Caco-2 (cell line): ENCODE data around the gene MSANTD2. TPM values are rescaled to one million over a fixed set of nuclear protein-coding genes. Genes with fewer than 3 reads are reported as not detected.

ENCODE experiments used
- BruUV-seq: library from RNA; stranded (reverse); fragments of 400-500 nt; replicated peaks from 2 replicates; lab custom pipeline; 2021; lab: Mats Ljungman, UMichigan
- CTCF ChIA-PET: fragments of 300-600 bp; sonication (Branson Sonifier 250); formaldehyde crosslinking; loops from one replicate; lab custom pipeline; 2022; ENCODE audit warnings: antibody characterized with exemption; lab: Charles Lee
- POLR2A ChIA-PET: fragments of 300-600 bp; sonication (Branson Sonifier 250); formaldehyde crosslinking; loops from one replicate; lab custom pipeline; 2022; ENCODE audit warnings: antibody characterized with exemption; lab: Charles Lee
- DNase-seq, 2 experiments: peaks; one replicate each; pipeline versions ENCODE4 v3.0.0 to v3.0.0-alpha.2; 2020 to 2022
- H3K27me3 ChIP-seq: replicated peaks from 2 replicates; pipeline ENCODE4 v1.6.0; 2011; ENCODE audit warnings: low read length; ENCODE audit not compliant: control insufficient read depth, insufficient read depth
- H3K36me3 ChIP-seq: 2 replicates; pipeline ENCODE4 v1.5.1; 2011; ENCODE audit warnings: low read length; ENCODE audit not compliant: control insufficient read depth, insufficient read depth
- H3K4me1 ChIP-seq: fragments of 250-450 bp; sonication (Bioruptor Pico); 2 replicates; pipeline ENCODE4 v1.5.1; 2020; ENCODE audit warnings: mild to moderate bottlenecking
- H3K4me3 ChIP-seq: 2 replicates; pipeline ENCODE4 v1.5.1; 2011; ENCODE audit warnings: low read depth, mild to moderate bottlenecking, control low read depth, low read length
- H3K9me3 ChIP-seq: fragments of 250-450 bp; sonication (Bioruptor Pico); 2 replicates; pipeline ENCODE4 v1.5.1; 2020; ENCODE audit warnings: mild to moderate bottlenecking, moderate library complexity
- H3K27ac Mint-ChIP-seq: one replicate; pipeline ENCODE4 v1.8.0; 2022; ENCODE audit warnings: mixed read lengths; ENCODE audit not compliant: unreplicated experiment
- H3K27me3 Mint-ChIP-seq: one replicate; pipeline ENCODE4 v1.8.0; 2022; ENCODE audit warnings: mixed read lengths; ENCODE audit not compliant: insufficient read depth, unreplicated experiment
- H3K36me3 Mint-ChIP-seq: one replicate; pipeline ENCODE4 v1.8.0; 2022; ENCODE audit warnings: mild to moderate bottlenecking, mixed read lengths; ENCODE audit not compliant: insufficient read depth, unreplicated experiment
- H3K4me1 Mint-ChIP-seq: one replicate; pipeline ENCODE4 v1.8.0; 2022; ENCODE audit warnings: low read depth, mixed read lengths; ENCODE audit not compliant: unreplicated experiment
- H3K4me3 Mint-ChIP-seq: one replicate; pipeline ENCODE4 v1.8.0; 2022; ENCODE audit warnings: mild to moderate bottlenecking, moderate library complexity, mixed read lengths; ENCODE audit not compliant: unreplicated experiment
- H3K9me3 Mint-ChIP-seq: one replicate; pipeline ENCODE4 v1.8.0; 2022; ENCODE audit warnings: mixed read lengths; ENCODE audit not compliant: unreplicated experiment
- CTCF ChIP-seq, 2 experiments: fragments of 200-600 bp in 1 of 2; IDR thresholded peaks; 1 replicate in 1 of 2; 2 replicates in 1 of 2; pipeline versions ENCODE4 v1.5.1 to v1.8.0; 2011 to 2022; ENCODE audit warnings: antibody characterized with exemption in 1 of 2, control low read depth in 1 of 2, inconsistent platforms in 1 of 2, low read depth in 1 of 2, low read length in 1 of 2, mild to moderate bottlenecking in 1 of 2, moderate library complexity in 1 of 2; ENCODE audit not compliant: insufficient read depth in 1 of 2, severe bottlenecking in 1 of 2, unreplicated experiment in 1 of 2
- intact Hi-C: fragments of 100-400 bp; cut with micrococcal nuclease; formaldehyde crosslinking; loops from one replicate; pipeline ENCODE4 v1.10.0; 2022; ENCODE audit not compliant: unreplicated experiment
- total RNA-seq: library from RNA; stranded (reverse); gene quantifications from 2 replicates; pipeline ENCODE4 v1.2.3, GENCODE V29; 2022

The MSANTD2 gene
- total RNA-seq, 1 experiment from 2014 or later = 28.3 TPM

GRCh38 chr11:124757320-124757719, 42.9 kb downstream of the MSANTD2 start:
- no peak for DNase-seq
- intact Hi-C loops = no loop called here
- Histone ChIP-seq H3K36me3 (no peaks in the 10 kb centered on the region), H3K9me3 (no peaks in the 10 kb centered on the region), H3K4me3 (no peak overlapping the region), H3K27me3 (no peaks in the 10 kb centered on the region), H3K4me1 (peaks cover 17% of the 10 kb centered on the region)
- BruUV-seq = no TSS peak
- CTCF ChIA-PET = interaction anchor here (1.4 kb wide), 1 partner anchor 117 kb away, joined by 9 read pairs; no protein-coding TSS in a partner anchor
- Mint-ChIP-seq H3K4me1 (peaks cover 6% of the 10 kb centered on the region), H3K27me3 (no peaks in the 10 kb centered on the region), H3K9me3 (no peaks in the 10 kb centered on the region), H3K27ac (no peak overlapping the region), H3K36me3 (peaks cover 13% of the 10 kb centered on the region), H3K4me3 (peak overlapping the region; percentile 91)
- POLR2A ChIA-PET = no interaction called here
- TF ChIP-seq CTCF (IDR thresholded peaks at IDR 0.05; ENCODE audit: insufficient read depth in 1 of 2, low read depth in 1 of 2, low read length in 1 of 2, severe bottlenecking in 1 of 2, unreplicated experiment in 1 of 2) = no peak

- no peak overlapping the region for H3K4me3 Mint-ChIP-seq
- ChIA-PET POLR2A (no interaction called here), CTCF (interaction anchor here (0.6 to 1.7 kb wide), 2 partner anchors 10 to 16 kb away, joined by 4 to 8 read pairs; no protein-coding TSS in a partner anchor)
- peaks cover 6% of the 10 kb centered on the region for H3K4me1 Mint-ChIP-seq
- BruUV-seq = no TSS peak
- no peak overlapping the region for H3K27ac Mint-ChIP-seq
- no peak for TF ChIP-seq CTCF (IDR thresholded peaks at IDR 0.05; ENCODE audit: insufficient read depth in 1 of 2, low read depth in 1 of 2, low read length in 1 of 2, severe bottlenecking in 1 of 2, unreplicated experiment in 1 of 2)
- no peak for DNase-seq
- intact Hi-C loops = no loop called here
- no peaks in the 10 kb centered on the region for H3K27me3 Mint-ChIP-seq
- peaks cover 8% of the 10 kb centered on the region for H3K36me3 Mint-ChIP-seq
- no peaks in the 10 kb centered on the region for H3K9me3 Mint-ChIP-seq
- H3K4me1 ChIP-seq = peaks cover 17% of the 10 kb centered on the region
- H3K9me3 ChIP-seq = no peaks in the 10 kb centered on the region
- H3K27me3 ChIP-seq = no peaks in the 10 kb centered on the region
- no peak overlapping the region for H3K4me3 ChIP-seq
- no peaks in the 10 kb centered on the region for H3K36me3 ChIP-seq
Measured at GRCh38 chr11:124756753-124757227, 43.4 kb downstream of the MSANTD2 start.

- Histone ChIP-seq H3K4me3 (no peak overlapping the region), H3K4me1 (peaks cover 17% of the 10 kb centered on the region), H3K27me3 (no peaks in the 10 kb centered on the region), H3K9me3 (no peaks in the 10 kb centered on the region), H3K36me3 (no peaks in the 10 kb centered on the region)
- DNase-seq = no peak
- H3K4me3 Mint-ChIP-seq = no peak overlapping the region
- peaks cover 2% of the 10 kb centered on the region for H3K36me3 Mint-ChIP-seq
- POLR2A ChIA-PET = no interaction called here
- H3K4me1 Mint-ChIP-seq = peaks cover 6% of the 10 kb centered on the region
- H3K9me3 Mint-ChIP-seq = no peaks in the 10 kb centered on the region
- H3K27me3 Mint-ChIP-seq = no peaks in the 10 kb centered on the region
- intact Hi-C loops = no loop called here
- TF ChIP-seq CTCF (IDR thresholded peaks at IDR 0.05; ENCODE audit: insufficient read depth in 1 of 2, low read depth in 1 of 2, low read length in 1 of 2, severe bottlenecking in 1 of 2, unreplicated experiment in 1 of 2) = no peak
- no peak overlapping the region for H3K27ac Mint-ChIP-seq
- BruUV-seq = no TSS peak
- CTCF ChIA-PET = interaction anchor here (0.6 to 1.7 kb wide), 3 partner anchors 10 to 42 kb away, joined by 4 to 8 read pairs (median 5); no protein-coding TSS in a partner anchor
Measured at GRCh38 chr11:124756033-124756752, 44.0 kb downstream of the MSANTD2 start.
